SK-N-SH treated with all-trans-retinoic acid at 6 μM for 48 hours (cell line): Measurements from ENCODE around the gene GLIS1.

ENCODE experiments used
- ATAC-seq: fragments of 200-7000 bp; cut with Tn5 transposase; 3 replicates; pipeline ENCODE4 v1.9.1; 2020; ENCODE audit warnings: mild to moderate bottlenecking, moderate library complexity
- ARNTL ChIP-seq: fragments of 450-650 bp; formaldehyde crosslinking; IDR thresholded peaks from 2 replicates; pipeline ENCODE4 v1.5.0; 2020; ENCODE audit warnings: low read depth, mild to moderate bottlenecking, moderate library complexity, borderline replicate concordance
- BACH2 ChIP-seq: fragments of 250-450 bp; sonication (Bioruptor Pico); IDR thresholded peaks from 2 replicates; pipeline ENCODE4 v1.9.0; 2021; ENCODE audit warnings: mild to moderate bottlenecking, borderline replicate concordance
- CREB5 ChIP-seq: fragments of 250-450 bp; sonication (Bioruptor Pico); IDR thresholded peaks from 2 replicates; pipeline ENCODE4 v1.5.1; 2020; ENCODE audit warnings: low read depth, mild to moderate bottlenecking, moderate library complexity
- CSDC2 ChIP-seq: fragments of 250-450 bp; sonication (Bioruptor Pico); IDR thresholded peaks from 2 replicates; pipeline ENCODE4 v1.5.0; 2020; ENCODE audit warnings: mild to moderate bottlenecking, moderate library complexity
- CSRNP3 ChIP-seq: fragments of 250-450 bp; sonication (Bioruptor Pico); IDR thresholded peaks from 2 replicates; pipeline ENCODE4 v1.5.1; 2021; ENCODE audit warnings: mild to moderate bottlenecking, moderate library complexity
- ESRRG ChIP-seq: fragments of 250-450 bp; sonication (Bioruptor Pico); IDR thresholded peaks from 2 replicates; pipeline ENCODE4 v1.6.1; 2021; ENCODE audit warnings: mild to moderate bottlenecking
- ISL1 ChIP-seq: fragments of 250-450 bp; sonication (Bioruptor Pico); IDR thresholded peaks from 2 replicates; pipeline ENCODE4 v2.1.2; 2022; ENCODE audit warnings: mild to moderate bottlenecking, moderate library complexity
- OSR1 ChIP-seq: fragments of 250-450 bp; sonication (Bioruptor Pico); IDR thresholded peaks from 2 replicates; pipeline ENCODE4 v1.8.0; 2022; ENCODE audit warnings: moderate library complexity, mild to moderate bottlenecking, inconsistent platforms
- PATZ1 ChIP-seq: fragments of 250-450 bp; sonication (Bioruptor Pico); IDR thresholded peaks from 2 replicates; pipeline ENCODE4 v1.8.0; 2020; ENCODE audit warnings: mild to moderate bottlenecking, moderate library complexity, borderline replicate concordance
- POU6F1 ChIP-seq: fragments of 250-450 bp; sonication (Bioruptor Pico); IDR thresholded peaks from 2 replicates; pipeline ENCODE4 v1.8.0; 2021; ENCODE audit warnings: low read depth, mild to moderate bottlenecking, moderate library complexity, borderline replicate concordance
- PPARA ChIP-seq: fragments of 250-450 bp; sonication (Bioruptor Pico); IDR thresholded peaks from 2 replicates; pipeline ENCODE4 v1.5.0; 2020; ENCODE audit warnings: mild to moderate bottlenecking, borderline replicate concordance
- RARB ChIP-seq: fragments of 250-450 bp; sonication (Bioruptor Pico); IDR thresholded peaks from 2 replicates; pipeline ENCODE4 v1.8.0; 2021; ENCODE audit warnings: mild to moderate bottlenecking, moderate library complexity
- TCF4 ChIP-seq: fragments of 250-450 bp; sonication (Bioruptor Pico); IDR thresholded peaks from 2 replicates; pipeline ENCODE4 v1.8.0; 2021; ENCODE audit warnings: mild to moderate bottlenecking, moderate library complexity, borderline replicate concordance
- TOX ChIP-seq: fragments of 250-450 bp; sonication (Bioruptor Pico); IDR thresholded peaks from 2 replicates; pipeline ENCODE4 v1.8.0; 2021; ENCODE audit warnings: mild to moderate bottlenecking, moderate library complexity, borderline replicate concordance
- TSHZ2 ChIP-seq: fragments of 250-450 bp; sonication (Bioruptor Pico); IDR thresholded peaks from 2 replicates; pipeline ENCODE4 v1.5.0; 2020; ENCODE audit warnings: mild to moderate bottlenecking, moderate library complexity
- ZC3H10 ChIP-seq: fragments of 250-450 bp; sonication (Bioruptor Pico); IDR thresholded peaks from 2 replicates; pipeline ENCODE4 v1.5.1; 2021; ENCODE audit warnings: mild to moderate bottlenecking, moderate library complexity
- ZFP3 ChIP-seq: fragments of 250-450 bp; sonication (Bioruptor Pico); IDR thresholded peaks from 2 replicates; pipeline ENCODE4 v1.5.0; 2020; ENCODE audit warnings: mild to moderate bottlenecking, moderate library complexity
- ZFP30 ChIP-seq: fragments of 450-650 bp; formaldehyde crosslinking; IDR thresholded peaks from 2 replicates; pipeline ENCODE4 v1.5.0; 2022; ENCODE audit warnings: mild to moderate bottlenecking, moderate library complexity
- ZNF565 ChIP-seq: fragments of 450-650 bp; formaldehyde crosslinking; conservative IDR thresholded peaks from 2 replicates; pipeline ENCODE4 v1.5.0; 2020; ENCODE audit warnings: low read depth, mild to moderate bottlenecking, moderate library complexity
- ZNF70 ChIP-seq: fragments of 450-650 bp; formaldehyde crosslinking; IDR thresholded peaks from 2 replicates; pipeline ENCODE4 v1.5.0; 2020; ENCODE audit warnings: mild to moderate bottlenecking, moderate library complexity
- ZNF8 ChIP-seq: fragments of 450-650 bp; formaldehyde crosslinking; IDR thresholded peaks from 2 replicates; pipeline ENCODE4 v1.5.0; 2020; ENCODE audit warnings: mild to moderate bottlenecking, moderate library complexity

The GLIS1 gene

GRCh38 chr1:53459321-53460175 lies 279.4 kb downstream of the GLIS1 start, which contains the start of gene DMRTB1:
Gene DMRTB1, plus strand, starts transcription at chr1:53459399. Its CDS starts 55 bp downstream, at chr1:53459454.
- no peak for ATAC-seq
- TF ChIP-seq ZNF8 (CRISPR knock-in tag) (no peak), OSR1 (CRISPR knock-in tag) (no peak), ESRRG (no peak), ISL1 (CRISPR knock-in tag) (no peak), TSHZ2 (CRISPR knock-in tag) (no peak), ZNF70 (no peak), CSRNP3 (CRISPR knock-in tag) (no peak), ZC3H10 (CRISPR knock-in tag) (no peak), ZFP3 (CRISPR knock-in tag) (no peak), TCF4 (no peak), ZNF565 (CRISPR knock-in tag) (no peak), BACH2 (no peak), PATZ1 (CRISPR knock-in tag) (no peak), POU6F1 (no peak), ARNTL (no peak), ZFP30 (CRISPR knock-in tag) (no peak), CREB5 (CRISPR knock-in tag) (no peak), CSDC2 (CRISPR knock-in tag) (no peak), PPARA (CRISPR knock-in tag) (no peak)

- TF ChIP-seq POU6F1 (no peak), BACH2 (no peak), ZNF8 (CRISPR knock-in tag) (no peak), TOX (CRISPR knock-in tag) (no peak), ISL1 (CRISPR knock-in tag) (no peak), CSDC2 (CRISPR knock-in tag) (no peak), RARB (CRISPR knock-in tag) (no peak), ARNTL (no peak), ZFP3 (CRISPR knock-in tag) (no peak)
- TF ChIP-seq, all 23 proteins: peak for 0
- ATAC-seq: no peak
These were observed 280.3 kb downstream of the GLIS1 start for GRCh38 chr1:53458634-53459033.
